ENCODE measurements around the gene SCGB1D1.

SCGB1D1 gene

GRCh38 chr11:62147545-62147944, 42.5 kb upstream of the SCGB1D1 start:
- Histone ChIP-seq H3K36me3 (ENCODE audit: control insufficient read depth in 2 of 2, insufficient read depth in 1 of 2, low read length in 2 of 2) (peaks cover 0 to 99% of the 10 kb centered on the region in 2 experiments; a peak in 2 of 3 replicates), H3K27ac (ENCODE audit: extremely low read depth, low read depth, low read length) (no peak overlapping the region), H3K4me3 (ENCODE audit: low read depth, low read length) (no peak overlapping the region), H3K9me3 (ENCODE audit: control insufficient read depth, insufficient read depth, low read depth, low read length) (no peaks in the 10 kb centered on the region), H3K4me1 (ENCODE audit: control insufficient read depth, insufficient read depth, low read length) (no peaks in the 10 kb centered on the region)
- ChIA-PET CTCF (interaction anchor here (0.5 to 0.7 kb wide), 2 partner anchors 27 to 313 kb away, joined by 3 read pairs; no protein-coding TSS in a partner anchor), POLR2A (interaction anchor here (1.3 kb wide), 1 partner anchor 9 kb away, joined by 3 read pairs; no protein-coding TSS in a partner anchor)
- TF ChIP-seq ELK4 (IDR thresholded peaks at IDR 0.05; ENCODE audit: borderline replicate concordance, low read depth, low read length) = no peak
- TF ChIP-seq ZNF423 (tag by site-specific recombination; IDR thresholded peaks at IDR 0.05) = no peak
- no peak for TF ChIP-seq ZNF549 (tag by site-specific recombination; IDR thresholded peaks at IDR 0.05)
- no peak for TF ChIP-seq ZNF426 (tag by site-specific recombination; IDR thresholded peaks at IDR 0.05)
- TF ChIP-seq AEBP2 (tag by site-specific recombination; IDR thresholded peaks at IDR 0.05; ENCODE audit: borderline replicate concordance) = no peak

GRCh38 chr11:62148271-62148980, 41.6 kb upstream of the SCGB1D1 start:
- peaks cover 0 to 99% of the 10 kb centered on the region in 2 experiments; a peak in 2 of 3 replicates for H3K36me3 ChIP-seq (ENCODE audit: control insufficient read depth in 2 of 2, insufficient read depth in 1 of 2, low read length in 2 of 2)
- no peaks in the 10 kb centered on the region for H3K9me3 ChIP-seq (ENCODE audit: control insufficient read depth, insufficient read depth, low read depth, low read length)
- no peak overlapping the region for H3K4me3 ChIP-seq (ENCODE audit: low read depth, low read length)
- ChIA-PET POLR2A (interaction anchor here (1.3 kb wide), 1 partner anchor 9 kb away, joined by 3 read pairs; no protein-coding TSS in a partner anchor), CTCF (interaction anchor here (0.5 kb wide), 1 partner anchor 27 kb away, joined by 3 read pairs; no protein-coding TSS in a partner anchor)
- H3K27ac ChIP-seq (ENCODE audit: extremely low read depth, low read depth, low read length) = no peak overlapping the region
- no peak for TF ChIP-seq REST (tag by site-specific recombination; IDR thresholded peaks at IDR 0.05)
- TF ChIP-seq ZNF792 (tag by site-specific recombination; IDR thresholded peaks at IDR 0.05) = no peak
- no peak for TF ChIP-seq GFI1B (tag by site-specific recombination; IDR thresholded peaks at IDR 0.05)
- no peak for TF ChIP-seq KLF10 (tag by site-specific recombination; IDR thresholded peaks at IDR 0.05)
- TF ChIP-seq ZNF561 (tag by site-specific recombination; IDR thresholded peaks at IDR 0.05; ENCODE audit: borderline replicate concordance) = no peak
- TF ChIP-seq ZNF639 (tag by site-specific recombination; IDR thresholded peaks at IDR 0.05) = no peak
- TF ChIP-seq AEBP2 (tag by site-specific recombination; IDR thresholded peaks at IDR 0.05; ENCODE audit: borderline replicate concordance) = no peak
- TF ChIP-seq BCL11B (tag by site-specific recombination; IDR thresholded peaks at IDR 0.05; ENCODE audit: low read depth) = no peak
- no peak for TF ChIP-seq ZNF311 (tag by site-specific recombination; IDR thresholded peaks at IDR 0.05; ENCODE audit: borderline replicate concordance)
- TF ChIP-seq ZNF488 (tag by site-specific recombination; IDR thresholded peaks at IDR 0.05) = no peak
- TF ChIP-seq HOXA7 (CRISPR knock-in tag; IDR thresholded peaks at IDR 0.05; ENCODE audit: borderline replicate concordance) = no peak
- no peak for TF ChIP-seq YY2 (tag by site-specific recombination; IDR thresholded peaks at IDR 0.05)
- TF ChIP-seq ZNF112 (tag by site-specific recombination; IDR thresholded peaks at IDR 0.05) = no peak
- no peaks in the 10 kb centered on the region for H3K4me1 ChIP-seq (ENCODE audit: control insufficient read depth, insufficient read depth, low read length)

All from HEK293 (cell line).